Measurements from ENCODE around the gene EDC4.

EDC4 gene

GRCh38 chr16:67930678-67931211 lies 57.9 kb downstream of the EDC4 start:
- no peaks in the 10 kb centered on the region for H3K27me3 Mint-ChIP-seq
- H3K4me1 Mint-ChIP-seq: peaks cover 20% of the 10 kb centered on the region
- DNase-seq (ENCODE audit: low spot score in 2 of 2) (no peak), ATAC-seq (ENCODE audit: low read depth) (no peak)
- H3K4me3 Mint-ChIP-seq: no peak overlapping the region
- peaks cover 16% of the 10 kb centered on the region for H3K36me3 Mint-ChIP-seq
- H3K27ac Mint-ChIP-seq: no peak overlapping the region
- no peaks in the 10 kb centered on the region for H3K9me3 Mint-ChIP-seq

All from memory B cell (primary cell).